Mucosa of descending colon (tissue), 3 donors: ENCODE data around the gene TMEM150A. TPM values are rescaled to one million over a fixed set of nuclear protein-coding genes. Genes with fewer than 3 reads are reported as not detected.

ENCODE experiments used
- ATAC-seq: fragments of 200-7000 bp; cut with Tn5 transposase; one replicate; pipeline ENCODE4 v1.9.1; 2020; ENCODE audit warnings: mild to moderate bottlenecking, moderate library complexity
- DNase-seq, 3 donors: peaks; one replicate each; pipeline ENCODE4 v3.0.0-alpha.2; 2020
- H3K36me3 ChIP-seq: fragments of 200-600 bp; one replicate; pipeline ENCODE4 v1.8.0; 2021; ENCODE audit warnings: low read depth, mild to moderate bottlenecking
- H3K4me1 ChIP-seq: fragments of 200-600 bp; one replicate; pipeline ENCODE4 v1.8.0; 2021; ENCODE audit warnings: low read depth, mild to moderate bottlenecking
- H3K4me3 ChIP-seq: fragments of 200-600 bp; one replicate; pipeline ENCODE4 v1.8.0; 2021; ENCODE audit warnings: mild to moderate bottlenecking
- H3K9me3 ChIP-seq: fragments of 200-600 bp; one replicate; pipeline ENCODE4 v1.8.0; 2021; ENCODE audit warnings: mild to moderate bottlenecking
- CTCF ChIP-seq: fragments of 200-600 bp; IDR thresholded peaks from one replicate; pipeline ENCODE4 v1.8.0; 2022; ENCODE audit warnings: antibody characterized with exemption, mild to moderate bottlenecking
- intact Hi-C, 2 donors: fragments of 100-400 bp; cut with DNase I in 1 of 2; cut with micrococcal nuclease in 1 of 2; formaldehyde crosslinking; loops; one replicate each; pipeline versions ENCODE4 v1.11.0 to v1.11.1; 2022; cut with DNase I, micrococcal nuclease
- total RNA-seq, 3 donors: library from RNA; stranded (reverse); fragmentation: NEBNext Ultra II Directional in 2 of 3; extraction: Animal tissue kit (Norgen Biotek cat#: 25700) in 2 of 3; gene quantifications; one replicate each; pipeline versions ENCODE4 v1.2.1 to v1.2.4, GENCODE V29; 2021 to 2023
- donor health status: DM: no; HTN: no; CAD: no; lungs with moderate emphysema.
- donor health status: DM: no; HTN: no; CAD: no.
- donor health status: DM: no; HTN: yes; CAD: no.

Gene TMEM150A
- total RNA-seq, 3 donors from 2014 or later = 9.4 to 20.9 (median 10.0) TPM

GRCh38 chr2:85601771-85602475, 575 bp downstream of the TMEM150A start:
- ATAC-seq (peak; percentile 66), DNase-seq (peak; percentile 68 to 82 (median 81))
- TF ChIP-seq CTCF = no peak
- intact Hi-C loops = no loop called here
- peaks cover 24% of the 10 kb centered on the region for H3K4me1 ChIP-seq
- no peaks in the 10 kb centered on the region for H3K9me3 ChIP-seq
- H3K4me3 ChIP-seq = peak overlapping the region; percentile 54
- H3K36me3 ChIP-seq = no peaks in the 10 kb centered on the region

- H3K36me3 ChIP-seq = no peaks in the 10 kb centered on the region
- TF ChIP-seq CTCF = no peak
- DNase-seq = peak in 2 of 3 donors; percentile 36 to 37
- H3K4me1 ChIP-seq = peaks cover 31% of the 10 kb centered on the region
- intact Hi-C loops = no loop called here
- ATAC-seq = no peak
- H3K4me3 ChIP-seq = no peak overlapping the region
- no peaks in the 10 kb centered on the region for H3K9me3 ChIP-seq
These were observed 1.3 kb downstream of the TMEM150A start for GRCh38 chr2:85600951-85601770.

- no peaks in the 10 kb centered on the region for H3K9me3 ChIP-seq
- no peaks in the 10 kb centered on the region for H3K36me3 ChIP-seq
- no peak overlapping the region for H3K4me3 ChIP-seq
- no peak for TF ChIP-seq CTCF
- ATAC-seq (no peak), DNase-seq (no peak)
- intact Hi-C loops = no loop called here
- H3K4me1 ChIP-seq = peaks cover 28% of the 10 kb centered on the region
These were observed 2.3 kb downstream of the TMEM150A start for GRCh38 chr2:85600235-85600575.

- no peak for TF ChIP-seq CTCF
- Histone ChIP-seq H3K36me3 (no peaks in the 10 kb centered on the region), H3K9me3 (no peaks in the 10 kb centered on the region), H3K4me3 (no peak overlapping the region), H3K4me1 (peaks cover 27% of the 10 kb centered on the region)
- ATAC-seq = no peak
- intact Hi-C loops = no loop called here
- DNase-seq = peak in 2 of 3 donors; percentile 30 to 47
These were observed 2.8 kb downstream of the TMEM150A start for GRCh38 chr2:85599468-85600234.

GRCh38 chr2:85598594-85599340, 3.7 kb downstream of the TMEM150A start:
- intact Hi-C loops = no loop called here
- TF ChIP-seq CTCF = no peak
- H3K36me3 ChIP-seq = no peaks in the 10 kb centered on the region
- H3K4me3 ChIP-seq = no peak overlapping the region
- peaks cover 26% of the 10 kb centered on the region for H3K4me1 ChIP-seq
- ATAC-seq (no peak), DNase-seq (peak in 1 of 3 donors; percentile 20)
- no peaks in the 10 kb centered on the region for H3K9me3 ChIP-seq
